NCI-H510A (cell line): ENCODE results near the gene FGD6.
"Not testable (repeated sequence)": the region's sequence is repeated elsewhere in the genome, so short reads cannot be mapped to it uniquely, and the experiment has no call there.

Experiments used
- DNase-seq: peaks from one replicate; lab custom pipeline; 2025; lab: John Stamatoyannopoulos, UW

Gene FGD6

DNA sequence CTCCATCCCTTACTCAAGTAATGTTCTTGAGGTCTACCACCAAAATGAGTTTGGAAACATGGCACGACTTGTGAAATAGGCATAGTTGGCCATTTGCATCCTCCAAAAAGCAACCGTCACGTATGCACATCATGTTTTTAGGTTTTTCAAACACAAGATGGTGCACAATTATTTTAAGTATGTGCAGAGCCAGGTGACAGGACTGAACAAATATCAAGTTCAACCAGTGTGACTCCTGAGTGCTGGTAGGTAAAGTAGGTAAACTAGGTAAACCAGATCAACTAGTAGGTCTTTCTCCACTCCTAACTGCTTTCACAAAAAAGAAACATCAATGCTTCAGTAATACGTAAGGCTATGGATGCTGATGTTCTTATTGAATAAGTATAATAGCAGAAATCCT is 39.1 kb downstream of the FGD6 start:
- no peak for DNase-seq

GRCh38 chr12:95177201-95177768 is 40.0 kb downstream of the FGD6 start:
- no peak for DNase-seq

DNA sequence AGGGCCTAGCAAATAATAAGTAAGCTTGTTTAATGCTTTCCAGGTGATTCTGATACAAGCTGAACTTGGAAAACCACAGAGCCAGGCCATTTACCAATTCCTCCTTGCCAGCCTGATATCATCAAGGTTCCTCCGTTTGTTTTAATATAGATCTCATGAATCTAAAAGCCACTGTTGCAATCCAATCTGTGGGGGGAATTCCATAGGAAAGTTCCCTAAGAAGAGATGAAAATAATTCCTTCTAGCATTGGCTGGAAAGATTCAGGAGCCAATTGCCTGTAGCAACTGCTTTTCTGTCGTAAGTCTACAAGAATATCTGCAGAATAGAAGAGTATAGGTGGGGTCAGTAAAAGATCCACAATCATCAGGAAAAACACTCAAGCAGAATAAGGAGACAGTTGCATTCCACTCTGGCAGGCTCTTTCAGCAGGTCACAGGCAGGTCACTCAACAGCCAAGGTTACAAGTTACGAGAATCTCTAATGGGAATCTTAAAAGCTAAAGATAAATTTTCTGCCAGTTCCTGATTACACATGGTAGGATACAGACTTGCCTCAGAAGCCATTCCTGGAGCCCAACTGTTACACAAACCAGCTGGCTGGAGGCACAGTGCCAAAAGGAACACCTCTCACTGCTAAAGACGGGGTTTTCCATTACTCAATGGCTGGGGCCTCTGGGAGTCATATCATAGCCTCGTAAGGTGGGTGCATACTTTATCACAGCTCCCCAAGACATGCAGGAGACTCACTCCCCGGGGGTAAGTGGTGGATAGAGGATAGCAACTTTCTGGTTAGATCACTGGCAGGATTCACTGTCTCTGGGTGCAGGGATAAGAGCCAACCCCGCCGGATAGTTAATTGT is 43.6 kb downstream of the FGD6 start:
- DNase-seq, result no peak

DNA sequence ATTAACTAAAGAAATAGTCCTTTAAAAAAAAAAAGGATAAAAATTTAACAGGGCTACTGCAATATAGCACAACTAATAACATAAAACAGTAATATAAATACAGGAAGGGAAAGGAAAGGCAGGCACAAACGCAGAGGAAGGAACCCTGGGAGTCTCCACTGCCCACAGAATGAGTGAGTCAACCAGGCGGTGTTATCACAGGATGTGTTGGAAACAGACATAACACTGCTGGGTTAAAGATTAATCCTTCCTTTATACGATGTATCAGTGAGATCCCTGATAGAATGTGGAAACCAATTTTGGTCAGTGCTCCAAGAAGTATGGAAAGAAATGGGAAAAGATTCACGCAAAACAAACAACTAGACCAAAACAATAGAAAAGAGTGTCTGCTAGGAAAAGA is 47.9 kb downstream of the FGD6 start:
- no peak for DNase-seq

DNA sequence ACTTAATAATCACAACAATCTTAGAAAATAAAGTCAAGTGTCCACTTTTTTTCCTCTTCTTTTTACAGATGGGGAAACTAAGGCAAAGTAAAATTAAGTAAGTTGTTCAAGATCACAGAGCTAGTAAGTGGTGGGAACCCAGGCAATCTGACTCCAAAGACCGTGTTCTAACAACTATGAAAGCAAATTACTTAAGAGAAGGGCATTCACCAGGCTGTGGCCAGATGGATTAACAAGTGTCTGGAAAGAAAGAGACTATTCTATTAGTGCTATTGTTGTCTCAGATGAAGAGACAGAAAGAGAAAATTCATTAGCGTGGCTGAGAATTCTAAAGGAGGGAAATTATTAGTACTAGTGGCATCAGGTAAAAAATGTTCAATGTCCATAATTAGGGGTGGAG is 48.5 kb downstream of the FGD6 start:
- DNase-seq, result no peak

- no peak for DNase-seq
Measured at GRCh38 chr12:95164656-95165055, 52.6 kb downstream of the FGD6 start.

GRCh38 chr12:95158919-95159318 is 58.3 kb downstream of the FGD6 start:
- DNase-seq, result no peak

DNA sequence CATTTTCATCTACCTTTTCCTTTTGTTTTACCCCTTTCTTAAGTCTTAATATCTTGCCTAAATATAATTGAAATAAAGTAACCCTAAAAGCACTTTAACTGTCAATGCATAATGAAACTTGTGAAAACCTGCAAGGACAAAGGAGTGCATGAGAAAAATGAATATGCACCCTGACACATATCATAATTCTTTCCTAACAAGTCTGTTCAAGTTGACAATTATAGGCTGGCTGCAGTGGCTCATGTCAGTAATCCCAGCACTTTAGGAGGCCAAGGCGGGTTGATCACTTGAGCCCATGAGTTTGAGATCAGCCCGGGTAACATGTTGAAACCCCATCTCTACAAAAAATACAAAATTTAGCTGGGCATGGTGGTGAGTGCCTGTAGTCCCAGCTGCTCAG is 65.4 kb downstream of the FGD6 start:
- no peak for DNase-seq

DNA sequence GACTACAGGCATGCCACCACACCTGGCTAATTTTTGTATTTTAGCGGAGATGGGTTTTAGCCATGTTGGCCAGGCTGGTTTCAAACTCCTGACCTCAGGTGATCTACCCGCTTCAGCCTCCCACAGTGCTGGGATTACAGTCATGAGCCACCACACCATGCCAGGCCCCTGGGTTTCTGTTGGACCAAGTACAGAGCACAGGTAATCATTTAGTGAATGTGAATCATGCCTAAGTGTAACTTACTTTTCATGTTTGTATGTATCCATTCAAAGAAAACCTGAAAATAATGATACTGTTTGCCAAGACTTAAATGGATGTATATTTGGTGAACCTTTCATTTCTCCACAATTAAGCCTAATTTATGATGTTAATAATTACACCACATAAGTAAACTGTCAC is 65.9 kb downstream of the FGD6 start:
- no peak for DNase-seq

GRCh38 chr12:95150501-95150900 is 66.8 kb downstream of the FGD6 start:
- DNase-seq, result no peak

GRCh38 chr12:95147866-95148265 is 69.4 kb downstream of the FGD6 start:
- DNase-seq, result no peak

GRCh38 chr12:95146769-95147168 is 70.5 kb downstream of the FGD6 start:
- DNase-seq, result no peak

DNA sequence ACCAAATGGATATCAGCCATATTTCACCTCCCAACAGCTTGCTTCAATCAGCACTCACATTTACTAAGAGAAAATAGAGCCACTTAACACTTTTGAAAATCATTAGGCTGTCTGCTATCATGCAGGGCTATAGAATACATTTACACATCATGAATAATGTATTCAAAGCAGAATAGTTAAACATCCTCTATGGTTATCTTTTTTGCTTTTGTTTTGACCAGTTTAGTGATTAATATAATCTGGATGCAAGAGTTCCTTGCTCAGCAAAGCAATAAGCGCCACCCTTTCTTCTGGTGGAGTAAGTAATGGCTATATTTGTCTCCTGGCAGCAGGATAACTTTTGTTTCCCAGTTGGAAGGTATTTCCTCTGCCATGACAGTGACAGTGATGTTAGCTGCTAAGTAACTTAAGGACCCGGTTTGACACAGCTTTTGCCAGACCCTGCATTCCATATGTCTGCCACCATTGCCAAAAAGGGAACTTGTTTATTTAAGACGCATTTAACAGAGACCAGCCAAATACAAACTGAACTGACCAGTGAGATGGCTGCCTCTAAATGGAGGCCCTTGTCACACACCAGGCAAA is 73.6 kb downstream of the FGD6 start:
- no peak for DNase-seq

- no peak for DNase-seq
Measured at GRCh38 chr12:95142431-95143151, 74.7 kb downstream of the FGD6 start.

DNA sequence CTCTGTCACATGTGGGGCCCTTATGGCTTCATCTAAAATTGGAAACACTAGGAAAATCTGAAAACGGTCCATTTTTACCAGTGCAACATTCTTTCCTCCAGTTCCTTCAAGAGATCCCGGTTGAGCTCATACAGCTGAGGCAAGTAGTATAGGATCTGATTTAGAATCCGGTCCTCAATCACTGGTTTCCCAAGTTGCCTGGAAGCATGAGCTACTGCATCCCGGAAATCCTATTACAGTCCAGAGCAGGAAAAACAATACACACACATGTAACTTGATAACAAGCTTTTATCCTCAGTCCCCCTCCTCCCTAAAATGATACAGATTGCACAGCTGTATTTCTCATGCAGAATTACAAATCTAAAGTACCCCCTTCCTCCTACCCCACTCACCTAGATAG is 76.0 kb downstream of the FGD6 start:
- no peak for DNase-seq

DNA sequence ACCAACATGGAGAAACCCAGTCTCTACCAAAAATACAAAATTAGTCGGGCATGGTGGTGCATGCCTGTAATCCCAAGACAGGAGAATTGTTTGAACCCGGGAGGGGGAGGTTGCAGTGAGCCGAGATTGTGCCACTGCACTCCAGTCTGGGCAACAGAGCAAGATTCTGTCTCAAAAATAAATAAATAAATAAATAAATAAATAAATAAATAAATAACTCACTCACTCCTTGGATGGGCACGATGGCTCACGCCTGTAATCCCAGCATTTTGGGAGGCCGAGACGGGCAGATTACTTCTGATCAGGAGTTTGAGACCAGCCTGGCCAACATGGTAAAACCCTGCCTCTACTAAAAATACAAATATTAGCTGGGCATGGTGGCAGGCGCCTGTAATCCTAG is 79.2 kb downstream of the FGD6 start:
- not testable (repeated sequence) for DNase-seq

GRCh38 chr12:95136598-95136997 is 80.7 kb downstream of the FGD6 start:
- no peak for DNase-seq

GRCh38 chr12:95134085-95134484 is 83.2 kb downstream of the FGD6 start:
- no peak for DNase-seq

GRCh38 chr12:95131589-95132340 is 85.5 kb downstream of the FGD6 start:
- no peak for DNase-seq

DNA sequence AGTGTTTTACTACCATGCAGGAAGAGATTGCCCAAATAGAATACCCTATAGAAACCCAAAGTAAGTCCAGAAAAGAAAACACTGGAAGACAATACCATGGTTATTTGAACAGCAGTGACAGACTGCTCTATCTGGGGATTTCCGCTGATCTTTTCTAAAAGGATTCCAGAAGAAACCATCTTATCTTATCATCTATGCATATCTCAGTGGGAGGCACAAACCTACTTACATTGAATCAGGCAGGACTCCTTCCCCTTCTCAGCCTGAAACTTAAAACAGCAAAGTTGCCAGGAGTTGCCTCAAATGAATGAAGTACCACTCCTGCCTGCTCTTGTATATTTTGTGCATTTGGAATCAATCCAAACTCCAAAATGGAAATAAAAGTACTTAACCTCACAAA is 87.2 kb downstream of the FGD6 start:
- no peak for DNase-seq

GRCh38 chr12:95129115-95129514 is 88.2 kb downstream of the FGD6 start:
- no peak for DNase-seq

DNA sequence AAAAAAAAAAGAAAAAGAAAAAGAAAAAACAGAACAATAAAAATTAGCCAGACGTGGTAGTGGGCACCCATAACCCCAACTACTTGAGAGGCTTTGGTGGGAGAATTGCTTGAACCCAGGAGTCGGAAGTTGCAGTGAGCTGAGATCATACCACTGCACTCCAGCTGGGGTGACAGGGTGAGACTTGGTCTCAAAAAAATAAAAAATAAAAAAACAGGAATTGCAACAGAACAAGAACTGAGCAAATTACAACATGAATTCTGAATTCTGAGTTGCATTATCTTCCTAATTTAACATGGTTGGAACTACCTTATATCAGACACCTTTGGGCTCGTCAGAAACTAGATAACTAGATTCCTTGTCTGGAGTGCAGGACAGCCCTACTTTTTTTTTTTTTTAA is 90.5 kb downstream of the FGD6 start:
- no peak for DNase-seq
